IMR-90 (cell line): Measurements from ENCODE around the gene OBI1. TPM values are rescaled to one million over a fixed set of nuclear protein-coding genes. Genes with fewer than 3 reads are reported as not detected.

Experiments
- ATAC-seq: fragments of 200-7000 bp; cut with Tn5 transposase; 2 replicates; pipeline ENCODE4 v1.9.1; 2020; ENCODE audit warnings: low read depth, mild to moderate bottlenecking, moderate library complexity
- BruUV-seq: library from RNA; stranded (reverse); fragments of 400-500 nt; replicated peaks from 2 replicates; lab custom pipeline; 2021; lab: Mats Ljungman, UMichigan
- CTCF ChIA-PET: fragments of 300-600 bp; formaldehyde crosslinking; extraction: SDS; loops from one replicate; lab custom pipeline; 2021; ENCODE audit warnings: antibody characterized with exemption; lab: Yijun Ruan, JAX
- POLR2A ChIA-PET: fragments of 300-600 bp; sonication (Branson Sonifier 250); formaldehyde crosslinking; loops from one replicate; lab custom pipeline; 2022; ENCODE audit warnings: antibody characterized with exemption; ENCODE audit not compliant: unreplicated experiment; lab: Charles Lee
- DNase-seq: peaks from one replicate; pipeline ENCODE4 v3.0.0; 2013
- H2AFZ ChIP-seq: replicated peaks from 2 replicates; pipeline ENCODE3; 2013; ENCODE audit warnings: low read length, mild to moderate bottlenecking; ENCODE audit not compliant: poor library complexity
- H2AK5ac ChIP-seq: 2 replicates; pipeline ENCODE4 v1.6.1; 2013; ENCODE audit warnings: low read depth, low read length, inconsistent platforms
- H2AK9ac ChIP-seq: replicated peaks from 2 replicates; pipeline ENCODE3; 2013; ENCODE audit warnings: mild to moderate bottlenecking, low read depth, low read length, moderate library complexity; ENCODE audit not compliant: poor library complexity
- H2BK120ac ChIP-seq: 2 replicates; pipeline ENCODE4 v1.6.1; 2013; ENCODE audit warnings: low read depth, low read length, inconsistent platforms
- H2BK15ac ChIP-seq: 3 replicates; pipeline ENCODE4 v1.6.1; 2013; ENCODE audit warnings: low read depth, low read length, inconsistent platforms
- H2BK20ac ChIP-seq: 2 replicates; pipeline ENCODE4 v1.6.1; 2013; ENCODE audit warnings: low read depth, mild to moderate bottlenecking, inconsistent platforms, low read length, moderate library complexity
- H2BK5ac ChIP-seq: 2 replicates; pipeline ENCODE4 v1.6.1; 2013; ENCODE audit warnings: mild to moderate bottlenecking, low read depth, low read length, inconsistent platforms; ENCODE audit not compliant: poor library complexity, severe bottlenecking
- H3K14ac ChIP-seq: replicated peaks from 2 replicates; pipeline ENCODE4 v1.6.1; 2013; ENCODE audit warnings: low read depth, low read length, inconsistent platforms
- H3K18ac ChIP-seq: 2 replicates; pipeline ENCODE4 v1.6.1; 2013; ENCODE audit warnings: low read depth, low read length, control low read depth
- H3K23ac ChIP-seq: 2 replicates; pipeline ENCODE4 v1.6.1; 2013; ENCODE audit warnings: low read depth, low read length, inconsistent platforms
- H3K27ac ChIP-seq: 2 replicates; pipeline ENCODE4 v1.5.1; 2013; ENCODE audit warnings: mild to moderate bottlenecking, control low read depth, low read length; ENCODE audit not compliant: insufficient read depth
- H3K27me3 ChIP-seq: 2 replicates; pipeline ENCODE4 v1.6.1; 2013; ENCODE audit warnings: low read length; ENCODE audit not compliant: control insufficient read depth, insufficient read depth
- H3K36me3 ChIP-seq: 2 replicates; pipeline ENCODE4 v1.6.1; 2013; ENCODE audit warnings: low read length, mixed read lengths; ENCODE audit not compliant: control insufficient read depth, insufficient read depth
- H3K4ac ChIP-seq: 2 replicates; pipeline ENCODE4 v1.6.1; 2013; ENCODE audit warnings: low read depth, low read length, inconsistent platforms
- H3K4me1 ChIP-seq: 2 replicates; pipeline ENCODE4 v1.6.1; 2013; ENCODE audit warnings: low read length, mixed read lengths; ENCODE audit not compliant: control insufficient read depth, insufficient read depth
- H3K4me2 ChIP-seq: 2 replicates; pipeline ENCODE4 v1.6.1; 2013; ENCODE audit warnings: low read depth, mild to moderate bottlenecking, control low read depth, low read length, moderate library complexity
- H3K4me3 ChIP-seq: 2 replicates; pipeline ENCODE4 v1.5.1; 2013; ENCODE audit warnings: low read depth, mild to moderate bottlenecking, control low read depth, low read length, moderate library complexity; ENCODE audit not compliant: insufficient read depth
- H3K56ac ChIP-seq: 2 replicates; pipeline ENCODE4 v1.6.1; 2013; ENCODE audit warnings: low read length, inconsistent platforms; ENCODE audit not compliant: insufficient read depth; ENCODE audit errors: extremely low read depth
- H3K79me1 ChIP-seq, 2 experiments: 2 replicates each; pipeline ENCODE4 v1.6.1; 2013; ENCODE audit warnings: low read length in 2 of 2, inconsistent platforms in 1 of 2, low read depth in 1 of 2
- H3K9ac ChIP-seq: 2 replicates; pipeline ENCODE4 v1.6.1; 2013; ENCODE audit warnings: low read depth, low read length, control low read depth
- H3K9me1 ChIP-seq: 2 replicates; pipeline ENCODE4 v1.6.1; 2013; ENCODE audit warnings: low read length, inconsistent platforms; ENCODE audit not compliant: insufficient read depth
- H3K9me3 ChIP-seq: 2 replicates; pipeline ENCODE4 v1.6.1; 2013; ENCODE audit warnings: low read length; ENCODE audit not compliant: control insufficient read depth, insufficient read depth
- H4K20me1 ChIP-seq: 2 replicates; pipeline ENCODE4 v1.6.1; 2013; ENCODE audit warnings: low read length, inconsistent platforms; ENCODE audit not compliant: insufficient read depth
- H4K5ac ChIP-seq: 2 replicates; pipeline ENCODE4 v1.6.1; 2013; ENCODE audit warnings: mild to moderate bottlenecking, low read depth, low read length, control low read depth
- H4K8ac ChIP-seq, 2 experiments: 2 replicates each; pipeline ENCODE4 v1.6.1; 2013; ENCODE audit warnings: low read depth in 2 of 2, low read length in 2 of 2, control low read depth in 1 of 2, inconsistent platforms in 1 of 2
- H4K91ac ChIP-seq: 2 replicates; pipeline ENCODE4 v1.6.1; 2013; ENCODE audit warnings: low read depth, low read length, inconsistent platforms; ENCODE audit not compliant: insufficient read depth
- BHLHE40 ChIP-seq: fragments of 150-350 bp; IDR thresholded peaks from 2 replicates; pipeline ENCODE4 v1.6.1; 2016; ENCODE audit warnings: mild to moderate bottlenecking, low read depth, low read length
- CEBPB ChIP-seq: IDR thresholded peaks from 2 replicates; pipeline ENCODE4 v1.6.1; 2012; ENCODE audit warnings: low read depth, low read length, improper control_type of control experiment
- CHD1 ChIP-seq: IDR thresholded peaks from 2 replicates; pipeline ENCODE4 v1.6.1; 2012; ENCODE audit warnings: low read depth, low read length, improper control_type of control experiment
- CTCF ChIP-seq: conservative IDR thresholded peaks from 2 replicates; pipeline ENCODE4 v1.5.1; 2012; ENCODE audit warnings: mild to moderate bottlenecking, low read depth, low read length, improper control_type of control experiment
- ELK1 ChIP-seq: fragments of 150-350 bp; IDR thresholded peaks from 2 replicates; pipeline ENCODE4 v1.6.1; 2016; ENCODE audit warnings: low read depth, mild to moderate bottlenecking, low read length, moderate library complexity, borderline replicate concordance
- FOS ChIP-seq: fragments of 150-350 bp; IDR thresholded peaks from 2 replicates; pipeline ENCODE4 v1.6.1; 2016; ENCODE audit warnings: low read depth, low read length
- MAFK ChIP-seq: IDR thresholded peaks from 2 replicates; pipeline ENCODE4 v1.6.1; 2012; ENCODE audit warnings: low read depth, low read length, improper control_type of control experiment
- MAZ ChIP-seq: IDR thresholded peaks from 2 replicates; pipeline ENCODE4 v1.6.1; 2012; ENCODE audit warnings: low read depth, mild to moderate bottlenecking, low read length, improper control_type of control experiment, moderate library complexity, borderline replicate concordance
- NFE2L2 ChIP-seq: fragments of 150-350 bp; IDR thresholded peaks from 2 replicates; pipeline ENCODE4 v1.6.1; 2016; ENCODE audit warnings: low read depth, mild to moderate bottlenecking, low read length
- POLR2A ChIP-seq: IDR thresholded peaks from 2 replicates; pipeline ENCODE4 v1.6.1; 2012; ENCODE audit warnings: mild to moderate bottlenecking, low read depth, low read length
- RAD21 ChIP-seq: IDR thresholded peaks from 2 replicates; pipeline ENCODE4 v1.6.1; 2012; ENCODE audit warnings: low read length, improper control_type of control experiment
- RCOR1 ChIP-seq: IDR thresholded peaks from 2 replicates; pipeline ENCODE4 v1.6.1; 2012; ENCODE audit warnings: mild to moderate bottlenecking, low read length, improper control_type of control experiment; ENCODE audit not compliant: insufficient replicate concordance
- RFX5 ChIP-seq: IDR thresholded peaks from 2 replicates; pipeline ENCODE4 v1.8.0; 2012; ENCODE audit warnings: low read depth, mild to moderate bottlenecking, low read length, moderate library complexity
- SMC3 ChIP-seq: fragments of 150-350 bp; IDR thresholded peaks from 2 replicates; pipeline ENCODE4 v1.6.1; 2016; ENCODE audit warnings: low read depth, mild to moderate bottlenecking, antibody characterized with exemption, low read length, moderate library complexity
- WGBS, 2 experiments: methylation state at CpG; one replicate each; pipeline versions ENCODE4 v1.1.5 to v1.1.7; 2013; ENCODE audit warnings: missing lambda C conversion rate in 2 of 2; ENCODE audit not compliant: insufficient read length in 1 of 2; ENCODE audit errors: extremely low coverage in 2 of 2; 5-methylcytosine and 5-hydroxymethylcytosine counted together
- dilution Hi-C: fragments of 300-500 bp; cut with HindIII; formaldehyde crosslinking; loops from one replicate; pipeline ENCODE4 v1.14.3; 2018; ENCODE audit warnings: low sequenced_read_pairs; ENCODE audit not compliant: unreplicated experiment
- in situ Hi-C: fragments of 300-500 bp; cut with MboI; formaldehyde crosslinking; loops from 3 replicates; pipeline ENCODE4 v1.14.3; 2019; ENCODE audit warnings: low sequenced_read_pairs, inconsistent platforms, mixed read lengths
- intact Hi-C: fragments of 100-400 bp; cut with micrococcal nuclease; formaldehyde crosslinking; loops from 2 replicates; pipeline ENCODE4 v1.10.0; 2022
- polyA plus RNA-seq, 3 experiments: library from polyadenylated mRNA; depleted of rRNA; stranded (reverse); fragments of >200 nt; gene quantifications; 2 replicates each; pipeline ENCODE4 v1.2.3, GENCODE V29; 2012; ENCODE audit warnings: low replicate concordance in 1 of 3
- total RNA-seq: library from RNA; depleted of rRNA; stranded (reverse); fragments of >200 nt; gene quantifications from 2 replicates; pipeline ENCODE4 v1.2.3, GENCODE V29; 2012
- TF ChIP-seq, protein P1 (sequence below): fragments of 150-350 bp; IDR thresholded peaks from 2 replicates; pipeline ENCODE4 v1.6.1; 2017; ENCODE audit warnings: mild to moderate bottlenecking, antibody characterized with exemption, low read length, low read depth

OBI1 gene
- total and polyA plus RNA-seq, 2 of the 4 experiments (the other 2 are of a cell fraction), result 4.4 to 11.8 TPM

- Histone ChIP-seq H4K20me1 (peaks cover 22% of the 10 kb centered on the region), H4K5ac (no peak overlapping the region), H3K9me3 (no peaks in the 10 kb centered on the region), H3K27me3 (no peaks in the 10 kb centered on the region), H3K4me2 (no peak overlapping the region), H3K79me1 (peaks cover 27 to 52% of the 10 kb centered on the region in 2 experiments), H2BK5ac (no peak overlapping the region), H2AK5ac (no peak overlapping the region), H3K4me1 (no peaks in the 10 kb centered on the region), H3K9me1 (no peaks in the 10 kb centered on the region), H3K56ac (no peak overlapping the region), H2AK9ac (no peak overlapping the region), H3K9ac (no peak overlapping the region), H3K36me3 (no peaks in the 10 kb centered on the region), H4K91ac (no peak overlapping the region), H2BK120ac (no peak overlapping the region), H3K14ac (no peak overlapping the region), H2BK15ac (no peak overlapping the region), H2BK20ac (no peak overlapping the region), H4K8ac (no peak overlapping the region), H3K4ac (no peak overlapping the region), H3K27ac (no peak overlapping the region), H3K4me3 (no peak overlapping the region), H2AFZ (no peak overlapping the region), H3K23ac (no peak overlapping the region), H3K18ac (no peak overlapping the region)
- CTCF ChIA-PET, result no interaction called here
- WGBS, 2 experiments, result 100% methylated on average over 1 of the region's 2 CpGs; no CpG with 5 or more reads in 1 of the 2 experiments
- in situ Hi-C loops (no loop called here), dilution Hi-C loops (no loop called here), intact Hi-C loops (no loop called here)
- no peak for DNase-seq
- TF ChIP-seq SMC3 (no peak), CHD1 (no peak), CTCF (no peak), POLR2A (no peak), NFE2L2 (no peak), BHLHE40 (no peak), RCOR1 (no peak), ELK1 (no peak), FOS (no peak), MAFK (no peak), CEBPB (no peak), RFX5 (no peak), MAZ (no peak), RAD21 (no peak)
- TF ChIP-seq, protein P1, sequence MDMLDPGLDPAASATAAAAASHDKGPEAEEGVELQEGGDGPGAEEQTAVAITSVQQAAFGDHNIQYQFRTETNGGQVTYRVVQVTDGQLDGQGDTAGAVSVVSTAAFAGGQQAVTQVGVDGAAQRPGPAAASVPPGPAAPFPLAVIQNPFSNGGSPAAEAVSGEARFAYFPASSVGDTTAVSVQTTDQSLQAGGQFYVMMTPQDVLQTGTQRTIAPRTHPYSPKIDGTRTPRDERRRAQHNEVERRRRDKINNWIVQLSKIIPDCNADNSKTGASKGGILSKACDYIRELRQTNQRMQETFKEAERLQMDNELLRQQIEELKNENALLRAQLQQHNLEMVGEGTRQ, result no peak
- POLR2A ChIA-PET, result interaction anchor here (0.6 kb wide), 1 partner anchor 282 kb away, joined by 3 read pairs; no protein-coding TSS in a partner anchor
- no TSS peak for BruUV-seq
- no peak for ATAC-seq
Observed at GRCh38 chr13:78650717-78651083, 8.3 kb downstream of the OBI1 start.
